Liver (tissue), 9 donors: ENCODE measurements around the gene SGSM1. TPM values are rescaled to one million over a fixed set of nuclear protein-coding genes. Genes with fewer than 3 reads are reported as not detected.

ENCODE experiments used
- DNase-seq: peaks from one replicate; pipeline ENCODE4 v3.0.0-alpha.2; 2017; ENCODE audit warnings: low spot score
- H3K27ac ChIP-seq, 2 donors: one replicate each; pipeline ENCODE4 v1.7.0; 2013; ENCODE audit warnings: inconsistent platforms in 2 of 2, low read length in 2 of 2, control low read depth in 1 of 2, low read depth in 1 of 2, mild to moderate bottlenecking in 1 of 2
- H3K27me3 ChIP-seq, 4 donors: one replicate each; pipeline versions ENCODE4 v1.6.1 to v1.7.0; 2013; ENCODE audit warnings: low read length in 3 of 4, inconsistent platforms in 1 of 4, mild to moderate bottlenecking in 1 of 4, moderate library complexity in 1 of 4; ENCODE audit not compliant: control insufficient read depth in 4 of 4, insufficient read depth in 4 of 4
- H3K36me3 ChIP-seq, 4 donors: one replicate each; pipeline versions ENCODE4 v1.6.1 to v1.7.0; 2013; ENCODE audit warnings: low read length in 3 of 4, mild to moderate bottlenecking in 3 of 4, low read depth in 1 of 4, moderate library complexity in 1 of 4; ENCODE audit not compliant: control insufficient read depth in 4 of 4, insufficient read depth in 3 of 4
- H3K4me1 ChIP-seq, 4 donors: one replicate each; pipeline versions ENCODE4 v1.6.1 to v1.7.0; 2013; ENCODE audit warnings: low read length in 3 of 4, mild to moderate bottlenecking in 3 of 4, moderate library complexity in 1 of 4; ENCODE audit not compliant: control insufficient read depth in 4 of 4, insufficient read depth in 4 of 4
- H3K4me3 ChIP-seq, 3 donors: one replicate each; pipeline versions ENCODE4 v1.6.1 to v1.7.0; 2013; ENCODE audit warnings: low read length in 3 of 3, control low read depth in 1 of 3, low read depth in 1 of 3, mild to moderate bottlenecking in 1 of 3
- H3K9ac ChIP-seq, 2 donors: one replicate each; pipeline ENCODE4 v1.7.0; 2013; ENCODE audit warnings: low read length in 2 of 2, mild to moderate bottlenecking in 2 of 2, moderate library complexity in 2 of 2, control low read depth in 1 of 2, low read depth in 1 of 2
- H3K9me3 ChIP-seq, 4 donors: one replicate each; pipeline versions ENCODE4 v1.6.1 to v1.7.0; 2013; ENCODE audit warnings: low read length in 3 of 4; ENCODE audit not compliant: control insufficient read depth in 4 of 4
- EGR1 ChIP-seq, 2 donors: IDR thresholded peaks; 2 replicates each; pipeline ENCODE4 v1.6.1; 2016 to 2018; ENCODE audit warnings: antibody characterized with exemption in 2 of 2, low read depth in 2 of 2
- FOXA1 ChIP-seq: IDR thresholded peaks from 2 replicates; pipeline ENCODE4 v1.6.1; 2016; ENCODE audit warnings: antibody characterized with exemption
- FOXA2 ChIP-seq: IDR thresholded peaks from 2 replicates; pipeline ENCODE4 v1.6.1; 2016; ENCODE audit warnings: antibody characterized with exemption
- GABPA ChIP-seq, 2 donors: IDR thresholded peaks in 1 of 2; conservative IDR thresholded peaks in 1 of 2; 2 replicates each; pipeline ENCODE4 v1.6.1; 2016; ENCODE audit warnings: antibody characterized with exemption in 2 of 2, mild to moderate bottlenecking in 1 of 2, moderate library complexity in 1 of 2
- HNF4A ChIP-seq, 2 donors: conservative IDR thresholded peaks; 2 replicates each; pipeline ENCODE4 v1.6.1; 2016; ENCODE audit warnings: antibody characterized with exemption in 2 of 2, mild to moderate bottlenecking in 2 of 2
- HNF4G ChIP-seq: IDR thresholded peaks from 2 replicates; pipeline ENCODE4 v1.6.1; 2016; ENCODE audit warnings: antibody characterized with exemption
- JUND ChIP-seq, 2 donors: IDR thresholded peaks; 2 replicates each; pipeline ENCODE4 v1.6.1; 2016; ENCODE audit warnings: antibody characterized with exemption in 2 of 2
- NR2F2 ChIP-seq: IDR thresholded peaks from 2 replicates; pipeline ENCODE4 v1.6.1; 2016; ENCODE audit warnings: antibody characterized with exemption
- RAD21 ChIP-seq, 2 donors: IDR thresholded peaks; 2 replicates each; pipeline ENCODE4 v1.6.1; 2016; ENCODE audit warnings: antibody characterized with exemption in 2 of 2, mild to moderate bottlenecking in 2 of 2
- RXRA ChIP-seq, 2 donors: IDR thresholded peaks; 2 replicates each; pipeline ENCODE4 v1.6.1; 2017 to 2018; ENCODE audit warnings: antibody characterized with exemption in 2 of 2, mild to moderate bottlenecking in 1 of 2
- SP1 ChIP-seq: IDR thresholded peaks from 2 replicates; pipeline ENCODE4 v1.6.1; 2018; ENCODE audit warnings: antibody characterized with exemption, mild to moderate bottlenecking
- ZBTB33 ChIP-seq: IDR thresholded peaks from 2 replicates; pipeline ENCODE4 v1.6.1; 2016; ENCODE audit warnings: antibody characterized with exemption
- WGBS: extraction: QIAGEN DNeasy Blood & Tissue Kit; methylation state at CpG from one replicate; pipeline ENCODE4 v1.1.7; 2013; 5-methylcytosine and 5-hydroxymethylcytosine counted together
- polyA plus RNA-seq, 2 donors: library from polyadenylated mRNA; stranded (reverse) in 1 of 2; unstranded in 1 of 2; fragments of 200-250 nt in 1 of 2; fragments of >200 nt in 1 of 2; fragmentation: Nextera tagmentation in 1 of 2; extraction: Ambion mirVana in 1 of 2; gene quantifications; one replicate each; pipeline versions ENCODE4 v1.2.1 to v1.2.3, GENCODE V29; 2013 to 2015
- total RNA-seq, 2 donors: library from RNA; depleted of rRNA; stranded (reverse); fragments of >200 nt; gene quantifications; one replicate each; pipeline ENCODE4 v1.2.3, GENCODE V29; 2014
- TF ChIP-seq, protein P1 (sequence below): fragments of 150-350 bp; IDR thresholded peaks from 2 replicates; pipeline ENCODE4 v1.5.1; 2017; ENCODE audit warnings: improper control_type of control experiment, low read depth, low read length; ENCODE audit not compliant: missing input control
- TF ChIP-seq, protein P2 (sequence below): IDR thresholded peaks from 2 replicates; pipeline ENCODE4 v1.6.1; 2016; ENCODE audit warnings: antibody characterized with exemption
- donor health status: healthy.
- donor health status: healthy.
- donor health status: healthy.
- donor health status: healthy.
- donor health status: healthy.

The SGSM1 gene
- total and polyA plus RNA-seq, 4 donors = 0.08 to 0.51 (median 0.21) TPM

DNA sequence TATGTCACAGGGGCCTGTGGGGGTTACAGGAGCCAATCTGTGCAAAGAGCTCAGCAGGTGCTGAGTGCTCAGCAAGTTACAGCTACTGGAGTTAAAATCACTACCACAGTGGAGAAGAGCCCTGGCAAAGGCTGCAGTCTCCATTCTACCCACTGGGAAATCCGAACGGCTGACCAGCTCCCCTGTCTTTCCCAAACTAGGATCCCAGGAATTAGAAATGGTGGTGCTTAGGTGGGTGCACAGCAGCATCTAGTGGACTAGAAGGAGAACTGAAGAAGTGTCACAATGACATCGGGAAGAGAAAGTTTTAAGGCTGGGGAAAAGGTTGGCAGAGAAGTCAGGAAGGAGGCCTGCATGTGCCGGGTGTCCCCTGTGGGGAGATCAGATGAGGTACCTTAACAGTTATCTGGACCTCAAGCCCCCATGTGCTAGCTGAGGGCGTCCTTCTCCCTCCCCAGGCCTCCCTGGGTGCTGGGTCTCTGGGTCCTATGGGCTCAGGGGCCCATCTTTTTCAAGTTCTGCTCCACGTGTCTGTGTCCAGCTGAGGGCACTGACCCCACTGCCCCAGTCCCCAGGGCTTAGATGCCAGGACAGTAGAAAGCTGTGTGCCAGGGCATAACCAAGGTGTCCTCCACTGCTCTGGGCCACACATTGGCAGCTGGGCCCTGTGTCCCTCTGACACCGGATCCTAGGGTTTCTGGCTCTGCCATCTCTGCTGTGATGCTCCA is 33.4 kb upstream of the SGSM1 start:
- Histone ChIP-seq H3K9me3 (no peaks in the 10 kb centered on the region), H3K4me3 (no peak overlapping the region), H3K9ac (no peak overlapping the region), H3K27ac (no peak overlapping the region), H3K36me3 (no peaks in the 10 kb centered on the region), H3K27me3 (no peaks in the 10 kb centered on the region), H3K4me1 (no peaks in the 10 kb centered on the region)
- 53% methylated on average over 7 of the region's 7 CpGs for WGBS
- DNase-seq = no peak
- no peak for TF ChIP-seq RXRA (IDR thresholded peaks at IDR 0.05)
- no peak for TF ChIP-seq ZBTB33
- TF ChIP-seq GABPA (IDR thresholded peaks at IDR 0.05 in 1 of 2, conservative IDR thresholded peaks at IDR 0.05 in 1 of 2) = no peak
- TF ChIP-seq SP1 = no peak
- no peak for TF ChIP-seq FOXA2
- TF ChIP-seq, protein P1, sequence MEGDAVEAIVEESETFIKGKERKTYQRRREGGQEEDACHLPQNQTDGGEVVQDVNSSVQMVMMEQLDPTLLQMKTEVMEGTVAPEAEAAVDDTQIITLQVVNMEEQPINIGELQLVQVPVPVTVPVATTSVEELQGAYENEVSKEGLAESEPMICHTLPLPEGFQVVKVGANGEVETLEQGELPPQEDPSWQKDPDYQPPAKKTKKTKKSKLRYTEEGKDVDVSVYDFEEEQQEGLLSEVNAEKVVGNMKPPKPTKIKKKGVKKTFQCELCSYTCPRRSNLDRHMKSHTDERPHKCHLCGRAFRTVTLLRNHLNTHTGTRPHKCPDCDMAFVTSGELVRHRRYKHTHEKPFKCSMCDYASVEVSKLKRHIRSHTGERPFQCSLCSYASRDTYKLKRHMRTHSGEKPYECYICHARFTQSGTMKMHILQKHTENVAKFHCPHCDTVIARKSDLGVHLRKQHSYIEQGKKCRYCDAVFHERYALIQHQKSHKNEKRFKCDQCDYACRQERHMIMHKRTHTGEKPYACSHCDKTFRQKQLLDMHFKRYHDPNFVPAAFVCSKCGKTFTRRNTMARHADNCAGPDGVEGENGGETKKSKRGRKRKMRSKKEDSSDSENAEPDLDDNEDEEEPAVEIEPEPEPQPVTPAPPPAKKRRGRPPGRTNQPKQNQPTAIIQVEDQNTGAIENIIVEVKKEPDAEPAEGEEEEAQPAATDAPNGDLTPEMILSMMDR = peak; percentile 42
- TF ChIP-seq HNF4G = no peak
- TF ChIP-seq RAD21 (IDR thresholded peaks at IDR 0.05) = peak; percentile 65 to 77
- TF ChIP-seq, protein P2, sequence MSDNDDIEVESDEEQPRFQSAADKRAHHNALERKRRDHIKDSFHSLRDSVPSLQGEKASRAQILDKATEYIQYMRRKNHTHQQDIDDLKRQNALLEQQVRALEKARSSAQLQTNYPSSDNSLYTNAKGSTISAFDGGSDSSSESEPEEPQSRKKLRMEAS = no peak

DNA sequence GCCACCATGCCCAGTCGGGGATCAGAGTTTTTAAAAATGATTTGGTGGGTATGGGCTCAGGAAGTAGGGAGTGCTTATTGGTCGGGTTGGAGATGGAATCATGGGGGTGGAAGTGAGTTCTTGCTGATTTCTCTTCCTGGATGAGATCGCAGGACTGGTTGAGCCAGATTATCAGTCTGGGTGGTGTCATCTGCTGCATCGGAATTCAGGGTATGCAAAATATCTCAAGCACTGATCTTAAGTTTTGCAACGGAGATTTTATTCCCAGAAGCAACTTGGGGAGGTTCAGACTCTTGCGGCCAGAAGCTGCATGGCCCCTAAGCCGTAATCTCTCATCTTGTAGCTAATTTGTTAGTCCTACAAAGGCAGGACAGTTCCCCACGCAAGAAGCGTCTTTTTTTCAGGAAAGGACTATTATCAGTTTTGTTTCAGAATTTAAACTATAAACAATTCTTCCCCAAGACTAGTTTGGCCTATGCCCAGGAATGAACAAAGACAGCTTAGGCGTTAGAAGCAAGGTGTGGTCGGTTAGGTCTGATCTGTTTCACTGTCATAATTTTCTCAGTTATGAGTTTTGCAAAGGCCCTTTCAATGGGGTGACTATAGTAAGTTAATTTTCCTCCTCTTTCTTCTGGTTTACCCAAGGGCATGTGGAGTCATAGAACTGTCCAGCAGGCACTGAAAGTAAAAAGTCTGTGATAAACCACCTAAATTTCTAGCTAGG is 30.1 kb upstream of the SGSM1 start:
- Histone ChIP-seq H3K4me3 (no peak overlapping the region), H3K27ac (no peak overlapping the region), H3K4me1 (no peaks in the 10 kb centered on the region), H3K36me3 (no peaks in the 10 kb centered on the region), H3K27me3 (no peaks in the 10 kb centered on the region), H3K9me3 (no peaks in the 10 kb centered on the region), H3K9ac (no peak overlapping the region)
- 58% methylated on average over 11 of the region's 11 CpGs for WGBS
- DNase-seq = no peak
- TF ChIP-seq JUND (IDR thresholded peaks at IDR 0.05) (no peak), FOXA1 (no peak), EGR1 (IDR thresholded peaks at IDR 0.05; ENCODE audit: low read depth in 2 of 2) (no peak), RAD21 (IDR thresholded peaks at IDR 0.05) (no peak), ZBTB33 (no peak), NR2F2 (no peak), SP1 (no peak), GABPA (IDR thresholded peaks at IDR 0.05 in 1 of 2, conservative IDR thresholded peaks at IDR 0.05 in 1 of 2) (no peak), HNF4A (conservative IDR thresholded peaks at IDR 0.05) (no peak)
- TF ChIP-seq, protein P2 = no peak
